B cell (primary cell): ENCODE data around the gene OLFM4. TPM values are rescaled to one million over a fixed set of nuclear protein-coding genes. Genes with fewer than 3 reads are reported as not detected.

Source experiments
- ATAC-seq: fragments of 200-7000 bp; cut with Tn5 transposase; one replicate; pipeline ENCODE4 v1.10.0; 2021; ENCODE audit warnings: low read depth, mild to moderate bottlenecking, moderate number of reproducible peaks, moderate library complexity
- CTCF ChIA-PET: fragments of 350-600 bp; sonication (Branson Sonifier 250); formaldehyde crosslinking; loops from one replicate; lab custom pipeline; 2021; ENCODE audit warnings: antibody characterized with exemption, inconsistent platforms; lab: Charles Lee
- POLR2A ChIA-PET: fragments of 350-600 bp; sonication (Branson Sonifier 250); formaldehyde crosslinking; loops from one replicate; lab custom pipeline; 2021; ENCODE audit warnings: antibody characterized with exemption; lab: Charles Lee
- DNase-seq: peaks from one replicate; pipeline ENCODE4 v3.0.0; 2013
- H2AFZ ChIP-seq: 2 replicates; pipeline ENCODE4 v1.6.1; 2012; ENCODE audit warnings: mild to moderate bottlenecking, low read depth, low read length; ENCODE audit not compliant: insufficient read depth, poor library complexity, severe bottlenecking
- H3K27ac ChIP-seq, 2 donors: 1 replicate in 1 of 2; 2 replicates in 1 of 2; pipeline ENCODE4 v1.5.1; 2012 to 2013; ENCODE audit warnings: low read length in 2 of 2, mild to moderate bottlenecking in 2 of 2, moderate library complexity in 1 of 2
- H3K27me3 ChIP-seq, 4 experiments: fragments of 200-600 bp in 1 of 4; sonication (generic) in 1 of 4; replicated peaks in 1 of 4; 1 replicate in 2 of 4; 2 replicates in 2 of 4; pipeline versions ENCODE4 v1.6.1 to v1.7.0; 2013 to 2016; ENCODE audit warnings: low read length in 3 of 4, mild to moderate bottlenecking in 2 of 4, mixed read lengths in 1 of 4, moderate library complexity in 1 of 4; ENCODE audit not compliant: insufficient read depth in 4 of 4, control insufficient read depth in 3 of 4; ENCODE audit errors: control extremely low read depth in 1 of 4
- H3K36me3 ChIP-seq, 2 experiments: replicated peaks in 1 of 2; 1 replicate in 1 of 2; 2 replicates in 1 of 2; pipeline versions ENCODE4 v1.6.1 to v1.7.1; 2013; ENCODE audit warnings: low read length in 1 of 2; ENCODE audit not compliant: insufficient read depth in 2 of 2, control insufficient read depth in 1 of 2; ENCODE audit errors: control extremely low read depth in 1 of 2, extremely low read depth in 1 of 2
- H3K4me1 ChIP-seq, 2 donors: fragments of 200-600 bp in 1 of 2; sonication (generic) in 1 of 2; 1 replicate in 1 of 2; 2 replicates in 1 of 2; pipeline versions ENCODE4 v1.5.1 to v1.6.1; 2013 to 2017; ENCODE audit warnings: low read length in 2 of 2; ENCODE audit not compliant: control insufficient read depth in 2 of 2, insufficient read depth in 2 of 2
- H3K4me2 ChIP-seq: replicated peaks from 2 replicates; pipeline ENCODE3; 2012; ENCODE audit warnings: mild to moderate bottlenecking, low read depth, low read length; ENCODE audit not compliant: poor library complexity, severe bottlenecking
- H3K4me3 ChIP-seq, 5 experiments: fragments of 200-600 bp in 1 of 5; sonication (generic) in 1 of 5; 1 replicate in 3 of 5; 2 replicates in 2 of 5; pipeline versions ENCODE4 v1.5.1 to v1.7.0; 2011 to 2016; ENCODE audit warnings: low read length in 4 of 5, mild to moderate bottlenecking in 4 of 5, low read depth in 2 of 5, control low read depth in 1 of 5, moderate library complexity in 1 of 5; ENCODE audit not compliant: insufficient read depth in 1 of 5; ENCODE audit errors: control extremely low read depth in 1 of 5, extremely low read depth in 1 of 5
- H3K79me2 ChIP-seq: fragments of 200-600 bp; sonication (generic); one replicate; pipeline ENCODE4 v1.6.0; 2016; ENCODE audit warnings: low read length; ENCODE audit not compliant: control insufficient read depth, insufficient read depth
- H3K9ac ChIP-seq: fragments of 200-600 bp; sonication (generic); 2 replicates; pipeline ENCODE4 v1.6.1; 2017; ENCODE audit warnings: mild to moderate bottlenecking, low read length, moderate library complexity
- H3K9me3 ChIP-seq, 3 donors: one replicate each; pipeline versions ENCODE4 v1.6.1 to v1.7.1; 2013; ENCODE audit warnings: low read length in 2 of 3; ENCODE audit not compliant: control insufficient read depth in 2 of 3, insufficient read depth in 1 of 3; ENCODE audit errors: control extremely low read depth in 1 of 3
- H4K20me1 ChIP-seq: 2 replicates; pipeline ENCODE4 v1.6.0; 2012; ENCODE audit warnings: mild to moderate bottlenecking, low read length; ENCODE audit not compliant: insufficient read depth, control insufficient read depth, poor library complexity, severe bottlenecking
- H3K27ac Mint-ChIP-seq: one replicate; pipeline ENCODE4 v1.8.0; 2021; ENCODE audit warnings: mixed read lengths
- H3K27me3 Mint-ChIP-seq: one replicate; pipeline ENCODE4 v1.8.0; 2021; ENCODE audit warnings: mixed read lengths
- H3K4me1 Mint-ChIP-seq: one replicate; pipeline ENCODE4 v1.8.0; 2021; ENCODE audit warnings: mixed read lengths
- H3K4me3 Mint-ChIP-seq: one replicate; pipeline ENCODE4 v1.8.0; 2021; ENCODE audit warnings: mixed read lengths
- H3K9me3 Mint-ChIP-seq: one replicate; pipeline ENCODE4 v1.8.0; 2022; ENCODE audit warnings: mixed read lengths; ENCODE audit not compliant: insufficient read depth
- EZH2 ChIP-seq: IDR thresholded peaks from 2 replicates; pipeline ENCODE4 v1.6.1; 2012; ENCODE audit warnings: borderline replicate concordance, low read depth, mild to moderate bottlenecking, moderate library complexity, low read length; ENCODE audit not compliant: insufficient read depth, poor library complexity, severe bottlenecking
- WGBS: methylation state at CpG from one replicate; pipeline ENCODE4 v1.1.5; 2013; ENCODE audit warnings: missing lambda C conversion rate; ENCODE audit not compliant: insufficient coverage; 5-methylcytosine and 5-hydroxymethylcytosine counted together
- intact Hi-C: fragments of 100-400 bp; cut with micrococcal nuclease; formaldehyde crosslinking; loops from one replicate; pipeline ENCODE4 v1.10.0; 2022
- polyA plus RNA-seq: library from polyadenylated mRNA; depleted of rRNA; stranded (reverse); fragments of >200 nt; gene quantifications from 2 replicates; pipeline ENCODE4 v1.2.3, GENCODE V29; 2012
- total RNA-seq, 2 donors: library from RNA; stranded (reverse); fragments of 120-200 nt in 1 of 2; gene quantifications; 1 replicate in 1 of 2; 2 replicates in 1 of 2; pipeline versions ENCODE4 v1.2.3 to v1.2.4, GENCODE V29; 2013 to 2022
- TF ChIP-seq, protein P1 (sequence below): fragments of 200-600 bp; IDR thresholded peaks from one replicate; pipeline ENCODE4 v1.8.0; 2022; ENCODE audit warnings: antibody characterized with exemption, mild to moderate bottlenecking

Gene OLFM4
- total and polyA plus RNA-seq, 2 donors (not counting 1 experiment from before 2014, with no cell fraction given), result not detected

DNA sequence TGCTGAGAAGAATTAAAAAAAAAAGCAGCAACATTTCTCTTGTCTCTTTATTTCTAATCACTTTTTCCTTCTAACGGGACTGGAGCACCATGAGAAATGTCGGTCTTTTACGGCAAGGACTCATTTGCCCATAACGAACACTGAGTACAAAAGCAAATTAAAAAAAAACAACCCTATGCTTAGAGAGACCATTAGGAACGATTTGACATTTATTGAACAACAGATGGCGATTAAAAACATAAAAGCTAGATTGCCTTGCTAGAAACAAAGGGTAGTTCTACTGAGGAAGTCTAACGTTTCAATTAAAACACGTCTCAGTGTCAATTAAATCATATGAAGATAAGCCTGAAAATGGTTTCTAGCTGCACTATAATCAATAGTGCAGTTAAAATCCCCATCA lies 51.1 kb downstream of the OLFM4 start:
- no peaks in the 10 kb centered on the region for H4K20me1 ChIP-seq
- POLR2A ChIA-PET, result no interaction called here
- Mint-ChIP-seq H3K9me3 (peaks cover 4% of the 10 kb centered on the region), H3K4me1 (no peaks in the 10 kb centered on the region), H3K4me3 (no peak overlapping the region), H3K27ac (no peak overlapping the region), H3K27me3 (no peaks in the 10 kb centered on the region)
- DNase-seq (no peak), ATAC-seq (no peak)
- H3K9ac ChIP-seq, result no peak overlapping the region
- no peak for TF ChIP-seq EZH2
- TF ChIP-seq, protein P1, sequence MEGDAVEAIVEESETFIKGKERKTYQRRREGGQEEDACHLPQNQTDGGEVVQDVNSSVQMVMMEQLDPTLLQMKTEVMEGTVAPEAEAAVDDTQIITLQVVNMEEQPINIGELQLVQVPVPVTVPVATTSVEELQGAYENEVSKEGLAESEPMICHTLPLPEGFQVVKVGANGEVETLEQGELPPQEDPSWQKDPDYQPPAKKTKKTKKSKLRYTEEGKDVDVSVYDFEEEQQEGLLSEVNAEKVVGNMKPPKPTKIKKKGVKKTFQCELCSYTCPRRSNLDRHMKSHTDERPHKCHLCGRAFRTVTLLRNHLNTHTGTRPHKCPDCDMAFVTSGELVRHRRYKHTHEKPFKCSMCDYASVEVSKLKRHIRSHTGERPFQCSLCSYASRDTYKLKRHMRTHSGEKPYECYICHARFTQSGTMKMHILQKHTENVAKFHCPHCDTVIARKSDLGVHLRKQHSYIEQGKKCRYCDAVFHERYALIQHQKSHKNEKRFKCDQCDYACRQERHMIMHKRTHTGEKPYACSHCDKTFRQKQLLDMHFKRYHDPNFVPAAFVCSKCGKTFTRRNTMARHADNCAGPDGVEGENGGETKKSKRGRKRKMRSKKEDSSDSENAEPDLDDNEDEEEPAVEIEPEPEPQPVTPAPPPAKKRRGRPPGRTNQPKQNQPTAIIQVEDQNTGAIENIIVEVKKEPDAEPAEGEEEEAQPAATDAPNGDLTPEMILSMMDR, result no peak
- no peaks in the 10 kb centered on the region for H3K27me3 ChIP-seq
- no peaks in the 10 kb centered on the region for H3K79me2 ChIP-seq
- H3K4me1 ChIP-seq, result no peaks in the 10 kb centered on the region
- intact Hi-C loops, result no loop called here
- peaks cover 0 to 5% (median 0%) of the 10 kb centered on the region in 3 donors for H3K9me3 ChIP-seq
- H3K36me3 ChIP-seq, result no peaks in the 10 kb centered on the region
- CTCF ChIA-PET, result no interaction called here
- no peak overlapping the region for H3K4me2 ChIP-seq
- 97% methylated on average over 3 of the region's 8 CpGs for WGBS
- no peak overlapping the region for H3K4me3 ChIP-seq
- H2AFZ ChIP-seq, result no peak overlapping the region
- no peak overlapping the region for H3K27ac ChIP-seq

DNA sequence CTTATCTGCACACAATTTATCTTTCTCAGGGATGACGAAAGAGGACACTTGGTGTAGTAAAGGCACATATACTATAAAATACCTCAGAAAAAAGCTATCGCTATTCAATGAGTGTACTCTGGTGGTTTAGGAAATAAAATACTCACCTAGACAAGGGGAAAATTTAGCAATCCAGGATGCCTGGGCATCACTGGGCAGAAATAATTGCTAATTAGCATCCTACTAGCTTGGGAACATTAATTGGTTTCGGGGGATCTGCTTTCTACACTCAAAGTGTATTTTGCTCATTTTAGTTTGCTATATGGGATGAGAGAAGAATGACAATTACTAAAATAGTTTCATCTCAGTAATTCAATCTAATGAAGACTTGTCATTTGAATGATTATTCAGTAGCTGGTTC lies 60.3 kb downstream of the OLFM4 start:
- CTCF ChIA-PET, result no interaction called here
- no peaks in the 10 kb centered on the region for H3K27me3 ChIP-seq
- no peak overlapping the region for H3K27ac ChIP-seq
- no peaks in the 10 kb centered on the region for H3K9me3 ChIP-seq
- no peak overlapping the region for H3K4me3 ChIP-seq
- H2AFZ ChIP-seq, result no peak overlapping the region
- WGBS, result no CpG with 5 or more reads among the region's 3 CpGs
- TF ChIP-seq EZH2, result no peak
- TF ChIP-seq, protein P1, result no peak
- Mint-ChIP-seq H3K27ac (no peak overlapping the region), H3K9me3 (peaks cover 7% of the 10 kb centered on the region), H3K4me3 (no peak overlapping the region), H3K27me3 (no peaks in the 10 kb centered on the region), H3K4me1 (no peaks in the 10 kb centered on the region)
- ATAC-seq, result no peak
- no peak overlapping the region for H3K4me2 ChIP-seq
- intact Hi-C loops, result no loop called here
- no peaks in the 10 kb centered on the region for H3K79me2 ChIP-seq
- no peak overlapping the region for H3K9ac ChIP-seq
- no peak for DNase-seq
- H4K20me1 ChIP-seq, result no peaks in the 10 kb centered on the region
- POLR2A ChIA-PET, result no interaction called here
- H3K4me1 ChIP-seq, result no peaks in the 10 kb centered on the region
- no peaks in the 10 kb centered on the region for H3K36me3 ChIP-seq
